BLaER1 (cell line): Measurements from ENCODE around the gene LTA4H.

Experiments
- H3K27ac ChIP-seq: shearing (Covaris generic); formaldehyde crosslinking; 2 replicates; pipeline ENCODE4 v1.8.1; 2022
- H3K27me3 ChIP-seq: shearing (Covaris generic); formaldehyde crosslinking; 2 replicates; pipeline ENCODE4 v1.8.1; 2022
- H3K36me3 ChIP-seq: shearing (Covaris generic); formaldehyde crosslinking; 2 replicates; pipeline ENCODE4 v1.8.1; 2022
- H3K4me1 ChIP-seq: shearing (Covaris generic); formaldehyde crosslinking; 2 replicates; pipeline ENCODE4 v1.8.1; 2022
- H3K4me2 ChIP-seq: shearing (Covaris generic); formaldehyde crosslinking; 2 replicates; pipeline ENCODE4 v1.8.1; 2022
- H3K4me3 ChIP-seq: shearing (Covaris generic); formaldehyde crosslinking; 2 replicates; pipeline ENCODE4 v1.8.1; 2022
- H3K9ac ChIP-seq: shearing (Covaris generic); formaldehyde crosslinking; 2 replicates; pipeline ENCODE4 v1.8.1; 2022
- H3K9me3 ChIP-seq: shearing (Covaris generic); formaldehyde crosslinking; 2 replicates; pipeline ENCODE4 v1.8.1; 2022
- H4K20me1 ChIP-seq: shearing (Covaris generic); formaldehyde crosslinking; 2 replicates; pipeline ENCODE4 v1.8.1; 2022
- Cebpa-rat ChIP-seq: shearing (Covaris generic); IDR thresholded peaks from 2 replicates; pipeline ENCODE4 v1.8.1; 2022

The LTA4H gene

DNA sequence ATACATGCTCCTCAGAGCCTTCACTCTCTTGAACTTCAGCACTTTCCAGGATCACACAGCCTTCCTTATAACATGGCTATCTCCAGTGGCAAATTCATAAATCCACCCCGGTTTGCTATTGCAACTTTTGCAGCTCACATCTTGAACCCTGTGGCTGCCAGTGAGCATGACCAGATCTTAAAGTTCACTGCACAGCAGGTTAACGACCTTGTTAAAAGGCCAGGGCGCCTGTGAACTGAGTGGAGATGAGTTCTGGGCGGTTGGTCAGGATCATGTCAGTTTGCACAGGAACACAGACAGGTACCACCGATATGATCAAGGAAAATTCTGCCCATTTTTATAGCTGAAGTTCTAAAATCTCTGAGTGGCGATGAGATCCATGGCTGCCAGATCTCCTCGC is 24.7 kb upstream of the LTA4H start:
- Histone ChIP-seq H3K9ac (no peak overlapping the region), H3K27me3 (no peaks in the 10 kb centered on the region), H3K4me1 (peaks cover 32% of the 10 kb centered on the region), H3K27ac (no peak overlapping the region), H4K20me1 (no peaks in the 10 kb centered on the region), H3K4me2 (no peak overlapping the region), H3K4me3 (no peak overlapping the region), H3K9me3 (peaks cover 10% of the 10 kb centered on the region; the same call in 1 of the 2 replicates), H3K36me3 (no peaks in the 10 kb centered on the region)
- no peak for TF ChIP-seq Cebpa-rat

GRCh38 chr12:96057986-96058553 is 22.7 kb upstream of the LTA4H start:
- no peaks in the 10 kb centered on the region for H3K27me3 ChIP-seq
- H3K4me1 ChIP-seq, result peaks cover 22% of the 10 kb centered on the region
- H3K4me3 ChIP-seq, result no peak overlapping the region
- H4K20me1 ChIP-seq, result no peaks in the 10 kb centered on the region
- no peaks in the 10 kb centered on the region for H3K36me3 ChIP-seq
- H3K9ac ChIP-seq, result no peak overlapping the region
- TF ChIP-seq Cebpa-rat, result no peak
- no peak overlapping the region for H3K27ac ChIP-seq
- no peak overlapping the region for H3K4me2 ChIP-seq
- peaks cover 10% of the 10 kb centered on the region; the same call in 1 of the 2 replicates for H3K9me3 ChIP-seq

GRCh38 chr12:96056646-96057455 is 21.5 kb upstream of the LTA4H start:
- no peak overlapping the region for H3K9ac ChIP-seq
- H3K4me2 ChIP-seq, result no peak overlapping the region
- H3K9me3 ChIP-seq, result peaks cover 10% of the 10 kb centered on the region; the same call in 1 of the 2 replicates
- no peaks in the 10 kb centered on the region for H4K20me1 ChIP-seq
- H3K4me3 ChIP-seq, result no peak overlapping the region
- H3K4me1 ChIP-seq, result peaks cover 10% of the 10 kb centered on the region
- H3K27me3 ChIP-seq, result no peaks in the 10 kb centered on the region
- H3K27ac ChIP-seq, result no peak overlapping the region
- TF ChIP-seq Cebpa-rat, result no peak
- H3K36me3 ChIP-seq, result no peaks in the 10 kb centered on the region

- Histone ChIP-seq H3K27ac (no peak overlapping the region), H3K27me3 (no peaks in the 10 kb centered on the region), H3K36me3 (no peaks in the 10 kb centered on the region), H3K9me3 (peaks cover 14% of the 10 kb centered on the region; the same call in 1 of the 2 replicates), H4K20me1 (no peaks in the 10 kb centered on the region), H3K4me1 (peaks cover 10% of the 10 kb centered on the region), H3K9ac (no peak overlapping the region), H3K4me3 (no peak overlapping the region), H3K4me2 (peak overlapping the region; percentile 10)
- TF ChIP-seq Cebpa-rat, result no peak
Observed at GRCh38 chr12:96054244-96054610, 18.8 kb upstream of the LTA4H start.

- no peaks in the 10 kb centered on the region for H3K27me3 ChIP-seq
- peaks cover 10% of the 10 kb centered on the region for H3K4me1 ChIP-seq
- H3K9me3 ChIP-seq, result peaks cover 14% of the 10 kb centered on the region; the same call in 1 of the 2 replicates
- no peaks in the 10 kb centered on the region for H3K36me3 ChIP-seq
- no peak for TF ChIP-seq Cebpa-rat
- H3K4me3 ChIP-seq, result no peak overlapping the region
- H3K27ac ChIP-seq, result no peak overlapping the region
- H4K20me1 ChIP-seq, result no peaks in the 10 kb centered on the region
- no peak overlapping the region for H3K9ac ChIP-seq
- H3K4me2 ChIP-seq, result peak overlapping the region; percentile 10
Observed at GRCh38 chr12:96053476-96054243, 18.3 kb upstream of the LTA4H start.

DNA sequence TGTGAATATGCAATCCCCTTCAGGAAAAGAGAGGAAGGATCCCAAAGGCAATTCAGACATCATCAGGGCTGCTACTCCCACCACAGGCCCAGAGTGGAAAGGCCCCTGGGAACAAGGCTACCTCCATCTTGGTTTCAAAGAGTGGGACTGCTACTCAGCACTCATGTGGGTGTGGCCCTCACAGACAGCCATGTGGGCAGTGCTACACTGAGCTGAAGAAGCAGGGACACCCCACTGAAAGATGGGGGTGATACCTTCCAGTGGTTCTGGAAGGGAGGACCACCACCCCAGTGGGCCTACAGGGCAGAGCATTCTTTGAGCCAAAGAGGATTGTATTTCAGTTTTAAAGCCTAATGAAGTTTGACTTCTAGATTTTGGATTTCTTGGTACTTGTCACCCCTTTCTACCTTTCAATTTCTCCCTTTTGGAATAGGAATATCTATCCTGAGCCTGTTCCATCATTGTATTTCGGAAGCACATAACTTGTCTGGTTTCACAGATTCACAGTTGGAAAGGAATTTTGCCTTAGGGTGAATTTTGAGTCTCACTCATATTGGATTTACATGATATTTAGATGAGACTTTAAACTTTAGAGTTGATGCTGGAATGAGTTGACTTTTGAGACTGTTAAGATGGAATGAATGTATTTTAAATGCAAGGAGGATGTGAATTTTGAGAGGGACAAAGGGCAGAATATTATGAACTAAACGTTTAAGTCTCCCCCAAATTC is 16.5 kb upstream of the LTA4H start:
- Histone ChIP-seq H3K36me3 (no peaks in the 10 kb centered on the region), H3K9ac (no peak overlapping the region), H3K27me3 (no peaks in the 10 kb centered on the region), H4K20me1 (no peaks in the 10 kb centered on the region), H3K27ac (no peak overlapping the region), H3K9me3 (peaks cover 12% of the 10 kb centered on the region; the same call in 1 of the 2 replicates), H3K4me1 (peaks cover 22% of the 10 kb centered on the region), H3K4me2 (no peak overlapping the region), H3K4me3 (no peak overlapping the region)
- no peak for TF ChIP-seq Cebpa-rat

GRCh38 chr12:96050139-96050538 is 14.8 kb upstream of the LTA4H start:
- Histone ChIP-seq H3K9ac (no peak overlapping the region), H3K4me2 (no peak overlapping the region), H3K36me3 (no peaks in the 10 kb centered on the region), H3K27ac (no peak overlapping the region), H3K4me1 (peaks cover 32% of the 10 kb centered on the region), H3K27me3 (no peaks in the 10 kb centered on the region), H3K4me3 (no peak overlapping the region), H3K9me3 (0 out of 2 replicates have a peak, but pooled peaks cover 3% of the 10 kb centered on the region), H4K20me1 (no peaks in the 10 kb centered on the region)
- no peak for TF ChIP-seq Cebpa-rat

DNA sequence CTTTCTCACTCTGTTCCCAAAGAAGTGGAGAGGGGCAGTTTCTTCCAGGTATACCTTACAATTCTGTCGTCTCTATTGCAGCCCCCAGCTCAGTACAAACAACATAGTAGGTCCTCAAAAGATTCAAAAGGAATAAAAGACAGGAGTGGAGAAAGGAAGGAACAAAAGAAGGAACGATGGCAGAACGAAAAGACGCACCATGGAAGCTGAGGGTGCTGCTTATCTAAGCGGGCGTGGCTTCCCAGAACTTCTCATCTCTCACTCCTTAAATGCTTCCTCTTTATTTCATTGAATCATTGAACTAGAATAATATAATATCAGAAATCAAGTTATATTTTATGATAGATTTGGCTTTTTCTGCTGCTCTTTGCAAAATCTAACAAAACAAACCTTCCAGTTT is 13.7 kb upstream of the LTA4H start:
- H4K20me1 ChIP-seq, result no peaks in the 10 kb centered on the region
- H3K4me1 ChIP-seq, result peaks cover 39% of the 10 kb centered on the region
- no peak overlapping the region for H3K27ac ChIP-seq
- no peak overlapping the region for H3K4me2 ChIP-seq
- no peaks in the 10 kb centered on the region for H3K36me3 ChIP-seq
- no peak overlapping the region for H3K9ac ChIP-seq
- 0 out of 2 replicates have a peak, but pooled peaks cover 3% of the 10 kb centered on the region for H3K9me3 ChIP-seq
- TF ChIP-seq Cebpa-rat, result no peak
- H3K27me3 ChIP-seq, result no peaks in the 10 kb centered on the region
- H3K4me3 ChIP-seq, result no peak overlapping the region

- no peak overlapping the region for H3K27ac ChIP-seq
- H3K27me3 ChIP-seq, result no peaks in the 10 kb centered on the region
- peaks cover 38% of the 10 kb centered on the region for H3K4me1 ChIP-seq
- TF ChIP-seq Cebpa-rat, result no peak
- 0 out of 2 replicates have a peak, but pooled peaks cover 3% of the 10 kb centered on the region for H3K9me3 ChIP-seq
- H3K4me3 ChIP-seq, result no peak overlapping the region
- no peak overlapping the region for H3K4me2 ChIP-seq
- H3K9ac ChIP-seq, result no peak overlapping the region
- no peaks in the 10 kb centered on the region for H3K36me3 ChIP-seq
- no peaks in the 10 kb centered on the region for H4K20me1 ChIP-seq
Observed at GRCh38 chr12:96048393-96048969, 13.1 kb upstream of the LTA4H start.
